Subcutaneous adipose tissue (tissue), 4 donors: ENCODE measurements around the gene CARD9. TPM values are rescaled to one million over a fixed set of nuclear protein-coding genes. Genes with fewer than 3 reads are reported as not detected.

Source experiments
- total RNA-seq, 4 donors: library from RNA; depleted of rRNA; stranded (reverse); fragments of >200 nt; gene quantifications; one replicate each; pipeline ENCODE4 v1.1.0, GENCODE V29; 2016
- TF ChIP-seq, protein P1 (sequence below): fragments of 450-650 bp; IDR thresholded peaks from one replicate; pipeline ENCODE4 v1.5.1; 2016; ENCODE audit warnings: low read depth, mild to moderate bottlenecking, control low read depth, antibody characterized with exemption, moderate library complexity

Gene CARD9
- total RNA-seq, 4 donors from 2014 or later: 0.75 to 6.5 (median 3.3) TPM

DNA sequence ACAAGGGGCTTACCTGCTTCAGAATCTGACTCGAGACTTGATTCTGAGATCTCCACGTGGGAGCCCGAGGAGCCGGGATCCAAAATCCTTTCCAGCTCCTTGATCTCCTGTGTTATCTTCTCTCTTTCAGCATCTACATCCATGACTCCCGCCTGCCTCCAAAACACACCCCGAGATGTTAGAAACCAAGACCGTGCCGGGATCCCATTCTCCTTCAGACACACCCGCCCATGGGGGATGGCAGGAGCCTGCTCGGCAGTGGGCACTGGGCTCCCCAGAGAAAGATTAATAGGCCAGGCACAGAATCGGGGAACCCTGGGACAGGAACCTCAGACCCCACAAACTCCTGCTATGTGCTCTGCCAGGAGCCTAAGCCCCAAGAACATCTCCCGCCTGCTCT lies 24.8 kb upstream of the CARD9 start:
- TF ChIP-seq, protein P1, sequence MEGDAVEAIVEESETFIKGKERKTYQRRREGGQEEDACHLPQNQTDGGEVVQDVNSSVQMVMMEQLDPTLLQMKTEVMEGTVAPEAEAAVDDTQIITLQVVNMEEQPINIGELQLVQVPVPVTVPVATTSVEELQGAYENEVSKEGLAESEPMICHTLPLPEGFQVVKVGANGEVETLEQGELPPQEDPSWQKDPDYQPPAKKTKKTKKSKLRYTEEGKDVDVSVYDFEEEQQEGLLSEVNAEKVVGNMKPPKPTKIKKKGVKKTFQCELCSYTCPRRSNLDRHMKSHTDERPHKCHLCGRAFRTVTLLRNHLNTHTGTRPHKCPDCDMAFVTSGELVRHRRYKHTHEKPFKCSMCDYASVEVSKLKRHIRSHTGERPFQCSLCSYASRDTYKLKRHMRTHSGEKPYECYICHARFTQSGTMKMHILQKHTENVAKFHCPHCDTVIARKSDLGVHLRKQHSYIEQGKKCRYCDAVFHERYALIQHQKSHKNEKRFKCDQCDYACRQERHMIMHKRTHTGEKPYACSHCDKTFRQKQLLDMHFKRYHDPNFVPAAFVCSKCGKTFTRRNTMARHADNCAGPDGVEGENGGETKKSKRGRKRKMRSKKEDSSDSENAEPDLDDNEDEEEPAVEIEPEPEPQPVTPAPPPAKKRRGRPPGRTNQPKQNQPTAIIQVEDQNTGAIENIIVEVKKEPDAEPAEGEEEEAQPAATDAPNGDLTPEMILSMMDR: no peak

DNA sequence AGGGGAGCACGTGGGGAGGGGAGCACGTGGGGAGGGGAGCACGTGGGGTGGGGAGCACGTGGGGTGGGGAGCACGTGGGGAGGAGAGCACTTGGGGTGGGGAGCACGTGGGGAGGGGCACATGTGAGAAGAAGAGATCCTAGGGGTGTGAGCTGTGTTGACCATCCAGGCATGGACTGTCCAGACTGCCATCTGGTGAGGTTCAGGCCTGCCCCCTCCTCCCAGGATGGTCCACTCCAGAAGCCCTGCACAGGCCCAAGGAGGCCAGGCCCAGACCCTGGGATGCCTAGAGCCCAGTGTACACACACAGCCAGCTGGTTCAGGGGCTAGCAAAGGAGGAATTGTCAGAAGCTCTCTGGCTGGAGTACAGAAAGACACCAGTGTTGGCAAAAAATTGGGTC lies 24.2 kb upstream of the CARD9 start:
- TF ChIP-seq, protein P1: no peak

GRCh38 chr9:136396219-136396515 lies 22.7 kb upstream of the CARD9 start:
- TF ChIP-seq, protein P1: no peak

- TF ChIP-seq, protein P1: no peak
These were observed 22.1 kb upstream of the CARD9 start for GRCh38 chr9:136395345-136396218.

- TF ChIP-seq, protein P1: no peak
These were observed 21.5 kb upstream of the CARD9 start for GRCh38 chr9:136395020-136395340.

GRCh38 chr9:136394312-136395019 lies 21.0 kb upstream of the CARD9 start:
- TF ChIP-seq, protein P1: no peak

DNA sequence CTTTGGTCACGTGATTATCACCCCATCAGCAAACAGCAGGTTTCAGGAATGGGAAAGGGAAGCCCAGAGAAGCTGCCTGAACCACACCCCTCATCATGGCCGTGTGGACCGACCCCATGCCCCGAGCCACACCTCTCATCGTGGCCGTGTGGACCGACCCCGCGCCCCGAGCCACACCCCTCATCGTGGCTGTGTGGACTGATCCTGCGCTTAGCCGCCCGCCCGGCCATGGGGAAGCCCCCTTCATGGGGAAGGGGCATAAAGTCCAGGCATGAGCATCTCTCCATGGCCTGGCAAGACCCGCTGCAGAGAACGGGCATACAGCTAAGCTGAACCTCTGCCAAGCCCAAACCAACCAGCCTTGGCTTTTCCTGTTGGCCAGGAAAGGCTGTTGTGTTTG lies 20.1 kb upstream of the CARD9 start:
- TF ChIP-seq, protein P1: no peak
